Activated CD8-positive, alpha-beta memory T cell treated with anti-CD3 and anti-CD28 coated beads, Interleukin-2, amount 50 U/mL, for 48 hours (primary cell): Measurements from ENCODE around the gene PRKAR2B.

Experiments
- DNase-seq: peaks from one replicate; pipeline ENCODE4 v3.0.0-alpha.2; 2020

Gene PRKAR2B

DNA sequence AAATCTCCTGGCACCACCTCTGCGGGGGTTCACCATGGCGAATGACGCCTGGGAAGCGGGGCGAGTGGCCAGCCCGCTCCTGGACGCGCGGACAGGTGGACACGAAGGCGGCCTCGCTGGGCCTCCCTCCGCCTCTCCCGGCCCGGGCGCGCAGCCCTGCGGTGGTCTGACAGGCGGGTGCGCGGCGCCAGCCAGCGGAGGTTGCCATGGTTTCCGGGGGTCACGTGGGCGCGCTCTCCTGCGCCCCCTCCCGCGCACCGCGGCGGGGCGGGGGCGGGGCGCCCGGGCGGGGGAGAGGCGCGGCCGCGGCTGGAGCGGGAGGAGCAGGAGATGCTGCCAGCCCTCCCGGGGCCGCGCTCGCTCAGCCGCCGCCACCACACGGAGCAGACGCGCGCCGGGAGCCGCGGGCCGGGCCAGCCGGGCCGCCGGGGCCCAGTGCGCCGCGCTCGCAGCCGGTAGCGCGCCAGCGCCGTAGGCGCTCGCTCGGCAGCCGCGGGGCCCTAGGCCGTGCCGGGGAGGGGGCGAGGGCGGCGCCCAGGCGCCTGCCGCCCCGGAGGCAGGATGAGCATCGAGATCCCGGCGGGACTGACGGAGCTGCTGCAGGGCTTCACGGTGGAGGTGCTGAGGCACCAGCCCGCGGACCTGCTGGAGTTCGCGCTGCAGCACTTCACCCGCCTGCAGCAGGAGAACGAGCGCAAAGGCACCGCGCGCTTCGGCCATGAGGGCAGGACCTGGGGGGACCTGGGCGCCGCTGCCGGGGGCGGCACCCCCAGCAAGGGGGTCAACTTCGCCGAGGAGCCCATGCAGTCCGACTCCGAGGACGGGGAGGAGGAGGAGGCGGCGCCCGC is at the start of gene PRKAR2B:
PRKAR2B (plus strand) TSS at position 359 of the 848 bp plus-strand sequence; CDS start at position 562, 203 bp downstream.
- peak; percentile 79 for DNase-seq

DNA sequence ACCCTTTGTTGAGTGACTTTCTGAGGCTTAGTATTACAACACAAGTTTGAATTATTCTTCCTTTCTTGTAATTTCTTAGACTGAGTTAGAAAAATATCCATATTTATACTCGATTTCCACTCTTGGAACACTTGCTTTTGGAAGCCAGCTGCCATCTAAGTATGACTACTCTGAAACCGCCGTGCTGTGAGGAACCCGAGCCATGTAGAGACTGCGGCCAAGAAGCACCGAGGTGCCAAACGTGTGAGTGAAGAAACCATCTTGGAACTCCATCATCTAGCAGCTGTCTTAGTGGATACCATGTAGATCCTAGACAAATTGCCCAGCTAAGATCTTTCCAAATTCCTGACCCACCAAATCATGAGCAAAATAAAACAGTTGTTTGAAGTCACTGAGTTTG is 49.7 kb upstream of the PRKAR2B start:
- no peak for DNase-seq

DNA sequence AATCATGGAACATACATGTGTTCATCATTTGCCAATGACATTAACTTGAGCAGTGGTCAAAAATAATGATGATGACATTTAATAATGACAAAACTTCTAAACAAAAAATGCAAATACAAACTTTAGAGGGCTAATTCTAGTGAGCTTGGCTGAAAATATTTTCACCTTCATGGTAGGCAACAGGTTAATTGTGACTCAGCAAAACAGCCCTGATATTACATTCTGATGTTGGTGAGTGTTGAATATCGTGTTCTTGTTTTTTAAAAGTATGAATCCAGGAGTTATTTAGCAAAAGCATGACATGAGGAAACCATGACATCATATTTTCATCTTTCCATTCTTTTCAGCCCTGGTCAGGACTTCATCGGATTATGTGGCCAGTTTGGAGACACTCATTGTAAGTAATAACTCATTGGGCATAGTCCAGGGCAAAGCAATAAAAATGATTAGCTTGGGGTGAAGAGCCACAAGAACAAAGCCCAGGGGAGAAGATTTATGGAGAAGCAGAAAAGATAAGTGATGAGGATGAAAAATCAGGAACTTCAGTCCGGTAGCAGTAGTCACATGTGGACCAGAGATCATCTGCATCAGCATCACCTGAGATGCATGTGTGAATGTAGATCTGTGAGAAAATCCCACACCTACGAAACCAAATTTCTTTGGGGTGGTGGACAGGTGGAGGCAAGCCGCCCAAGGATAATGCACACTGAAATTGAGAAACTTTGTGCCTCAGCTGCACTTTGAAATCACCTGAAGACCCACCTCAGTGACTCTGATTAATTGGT is 46.8 kb upstream of the PRKAR2B start:
- DNase-seq: no peak

DNA sequence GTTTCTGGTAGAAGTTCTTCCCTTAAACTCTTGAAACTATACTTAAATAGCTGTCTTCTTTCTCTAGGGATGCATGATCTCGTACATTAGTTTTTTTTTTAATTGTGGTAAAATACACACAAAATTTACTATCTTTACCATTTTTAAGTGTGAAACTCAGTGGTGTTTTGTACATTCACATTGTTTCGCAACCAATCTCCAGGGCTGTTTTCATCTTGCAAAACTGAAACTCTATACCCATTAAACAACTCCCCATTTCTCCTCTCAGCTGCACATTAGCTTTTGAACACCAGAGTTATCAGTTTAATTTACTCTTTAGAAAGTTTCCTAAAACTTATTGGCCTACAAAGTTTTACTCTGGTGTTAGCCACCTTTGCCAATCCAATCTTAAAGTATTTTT is 45.5 kb upstream of the PRKAR2B start:
- no peak for DNase-seq

DNA sequence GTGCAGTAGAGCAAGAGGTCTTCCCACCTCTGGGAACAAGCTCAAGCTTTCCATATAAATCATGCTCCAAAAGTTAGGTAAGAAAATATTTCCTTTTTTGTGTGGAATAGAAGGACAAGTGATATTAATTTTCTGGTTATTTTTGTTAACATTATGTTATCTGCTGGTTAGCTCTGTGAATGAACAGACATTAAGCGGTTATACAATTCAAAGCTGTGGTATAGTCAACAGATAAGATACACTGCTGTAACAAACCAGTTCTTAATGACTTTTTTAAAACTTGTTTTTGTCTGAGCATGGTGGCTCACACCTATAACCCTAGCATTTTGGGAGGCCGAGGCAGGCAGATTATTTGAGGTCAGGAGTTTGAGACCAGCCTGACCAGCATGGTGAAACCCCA is 43.0 kb upstream of the PRKAR2B start:
- DNase-seq: no peak

DNA sequence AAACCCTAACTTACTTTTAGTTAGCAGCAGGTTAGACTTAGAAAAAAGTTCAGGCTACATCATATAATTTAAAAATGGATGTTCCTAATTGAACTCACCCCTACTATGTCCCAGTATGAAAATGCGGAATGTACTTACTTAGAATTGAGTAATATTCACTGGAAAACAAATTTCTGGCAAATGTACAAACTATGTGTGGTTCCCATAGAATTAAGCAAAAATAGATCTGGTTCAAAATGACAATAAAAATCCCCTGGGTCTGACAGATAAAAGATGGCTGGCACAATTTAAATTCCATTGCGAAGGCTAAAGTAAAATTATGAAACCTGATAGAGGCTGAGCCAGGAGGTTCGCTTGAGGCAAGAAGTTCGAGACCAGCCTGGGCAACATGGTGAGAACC is 42.4 kb upstream of the PRKAR2B start:
- DNase-seq: no peak

DNA sequence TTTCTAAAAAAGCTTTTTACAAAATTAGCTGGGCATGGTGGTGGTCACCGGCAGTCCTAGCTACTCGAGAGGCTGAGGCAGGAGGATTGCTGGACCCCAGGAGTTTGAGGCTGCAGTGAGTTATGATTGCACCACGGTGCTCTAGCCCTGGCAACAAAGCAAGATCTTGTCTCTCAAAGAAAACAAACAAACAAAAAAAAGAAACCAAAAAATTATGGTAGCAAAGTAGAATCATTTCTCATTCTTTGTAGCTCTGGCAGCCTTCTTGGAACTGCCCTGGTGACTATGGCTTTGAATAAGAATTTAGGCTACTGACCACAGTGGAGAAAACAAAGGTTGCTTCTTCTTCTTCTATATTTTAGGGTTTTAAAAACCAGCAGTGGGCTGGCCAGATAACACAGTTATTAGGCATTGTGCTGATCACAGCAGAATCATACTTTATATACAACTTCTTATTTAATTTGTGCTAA is 41.9 kb upstream of the PRKAR2B start:
- DNase-seq: no peak

DNA sequence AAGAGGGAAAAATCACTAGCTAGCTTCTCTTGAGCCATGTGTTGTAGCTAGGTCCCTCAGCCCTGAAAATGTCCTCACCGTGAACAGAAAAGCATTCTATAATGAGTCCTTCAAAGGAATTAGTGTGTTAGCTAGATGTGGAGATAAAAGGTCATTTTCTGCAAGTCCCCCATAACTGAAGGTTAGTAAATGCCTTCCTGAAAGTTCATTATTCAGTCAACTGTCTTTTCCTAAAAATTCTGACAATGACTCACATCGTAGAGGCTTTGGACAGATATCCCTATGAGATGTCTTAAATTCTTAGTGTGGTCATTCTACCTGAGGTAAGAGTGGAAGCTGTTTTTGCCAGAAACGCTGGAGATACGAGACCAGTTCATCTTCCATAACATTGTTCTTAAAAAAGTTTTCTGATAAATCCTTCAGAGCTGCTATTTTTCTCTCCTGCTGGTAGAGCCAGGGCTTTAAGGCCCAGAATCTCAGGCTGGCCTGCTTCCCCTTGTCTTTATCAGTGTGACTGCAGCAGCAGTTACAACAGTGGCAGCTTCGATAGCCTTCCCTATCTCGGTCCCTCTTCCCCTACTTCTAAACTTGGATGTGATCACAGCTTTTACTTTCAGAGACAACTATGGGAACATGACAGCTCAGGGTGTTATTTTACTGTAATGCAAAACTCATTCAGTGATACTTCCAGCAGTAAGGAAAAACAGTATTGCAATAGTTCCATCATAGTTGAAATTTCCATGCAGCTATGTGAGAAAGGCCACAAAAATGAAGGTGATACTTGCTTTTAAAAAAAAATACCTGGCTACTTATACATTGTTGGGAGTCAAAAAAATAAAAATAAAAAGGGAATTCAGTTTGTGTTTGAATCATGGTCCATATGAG is 37.3 kb upstream of the PRKAR2B start:
- DNase-seq: no peak

DNA sequence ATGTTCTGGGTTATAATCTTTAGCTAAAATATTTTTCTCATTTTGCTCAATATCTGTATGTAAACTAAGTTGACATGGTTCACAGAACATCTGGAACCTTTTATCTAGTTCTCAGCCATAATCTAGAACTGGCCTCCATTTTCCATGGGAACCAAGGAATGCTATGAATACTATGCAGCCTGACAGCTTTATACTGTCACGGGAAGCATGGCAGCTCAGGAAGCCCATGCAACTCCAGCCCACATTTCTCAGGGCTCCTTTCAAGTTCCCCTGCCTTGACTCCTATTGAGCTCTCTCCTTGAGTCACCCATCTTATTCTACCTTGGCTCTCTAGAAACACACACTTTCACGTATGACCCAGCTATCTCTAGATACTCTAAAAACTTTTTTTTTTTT is 36.6 kb upstream of the PRKAR2B start:
- DNase-seq: no peak

DNA sequence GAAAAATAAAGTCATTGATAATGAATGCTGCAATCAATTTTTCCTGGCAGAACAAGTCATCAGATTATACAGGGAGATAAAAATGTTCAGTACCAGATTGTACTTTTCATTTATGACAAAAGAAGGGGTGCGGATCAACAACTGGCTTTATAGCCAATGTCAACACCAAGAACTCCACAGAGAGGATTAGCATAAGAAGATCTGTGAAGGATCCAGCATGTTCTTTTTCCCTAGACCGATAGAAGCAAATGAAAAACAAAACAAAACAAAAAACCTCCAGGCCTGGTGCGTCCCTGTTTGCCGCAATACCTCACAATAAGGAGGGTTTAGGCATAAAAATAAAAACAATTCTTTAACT is 34.7 kb upstream of the PRKAR2B start:
- DNase-seq: no peak

DNA sequence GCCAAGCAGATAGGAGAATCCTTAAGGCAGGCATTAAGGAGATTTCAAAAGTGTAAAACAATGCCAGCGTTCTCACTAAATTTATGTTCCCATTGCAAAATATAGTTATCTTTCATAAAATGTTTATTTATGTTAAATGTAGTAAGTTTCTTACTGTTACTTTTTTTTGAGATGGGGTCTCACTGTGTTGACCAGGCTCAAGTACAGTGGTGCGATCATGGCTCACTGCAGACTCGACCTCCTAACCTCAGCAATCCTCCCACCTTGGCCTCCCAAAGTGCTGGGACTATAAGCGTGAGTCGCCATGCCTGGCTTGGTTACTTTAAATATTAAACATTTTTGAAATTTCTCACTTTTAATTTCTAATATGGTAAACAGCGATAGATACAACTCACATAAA is 31.8 kb upstream of the PRKAR2B start:
- DNase-seq: no peak

DNA sequence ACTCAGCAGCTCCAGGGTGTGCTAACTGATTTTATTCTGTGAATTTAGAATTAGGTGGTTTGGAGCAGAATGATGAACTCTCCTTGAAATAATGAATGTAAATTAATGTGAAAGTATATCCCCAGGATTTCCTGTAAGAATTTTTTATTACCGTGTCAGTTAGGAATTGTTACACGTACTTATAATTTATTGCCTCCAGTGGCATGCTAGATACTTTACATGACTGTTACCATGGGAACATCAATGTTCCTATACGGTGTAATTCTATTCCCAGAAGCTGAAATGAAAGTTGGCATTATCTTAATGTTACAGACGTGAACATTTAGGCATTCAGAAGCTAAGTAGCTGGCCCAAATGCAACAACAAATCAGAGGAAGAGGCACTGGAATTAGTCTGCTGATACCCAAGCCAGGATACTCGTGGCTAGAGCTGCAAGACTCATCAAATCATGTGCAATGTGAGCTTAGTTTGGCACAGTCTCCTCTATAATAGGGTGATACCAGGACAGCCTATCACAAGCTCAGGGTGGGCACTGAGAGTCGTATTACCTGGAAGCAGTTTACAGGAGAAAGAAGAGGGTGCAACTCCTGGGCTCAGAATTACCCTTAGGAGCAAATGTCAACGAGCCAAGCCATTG is 30.0 kb upstream of the PRKAR2B start:
- DNase-seq: no peak

DNA sequence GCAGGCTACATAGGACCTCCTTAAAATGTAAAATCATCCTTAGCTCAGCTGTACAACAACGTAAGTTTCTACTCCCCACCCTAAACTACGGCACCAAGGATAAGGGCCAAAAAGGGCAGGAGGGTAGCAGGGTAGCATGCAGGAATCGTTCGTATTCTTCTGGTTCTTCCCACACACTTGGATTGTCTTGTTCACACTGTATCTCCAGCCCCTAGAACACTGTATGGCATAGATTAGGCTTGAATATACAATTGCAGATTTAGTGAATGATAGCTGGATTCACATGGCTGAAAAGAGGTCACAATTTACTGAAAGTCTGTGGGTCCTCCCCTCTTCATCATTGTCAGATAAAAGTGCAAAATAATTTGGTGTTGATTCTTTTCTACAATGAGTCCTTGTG is 28.2 kb upstream of the PRKAR2B start:
- no peak for DNase-seq

DNA sequence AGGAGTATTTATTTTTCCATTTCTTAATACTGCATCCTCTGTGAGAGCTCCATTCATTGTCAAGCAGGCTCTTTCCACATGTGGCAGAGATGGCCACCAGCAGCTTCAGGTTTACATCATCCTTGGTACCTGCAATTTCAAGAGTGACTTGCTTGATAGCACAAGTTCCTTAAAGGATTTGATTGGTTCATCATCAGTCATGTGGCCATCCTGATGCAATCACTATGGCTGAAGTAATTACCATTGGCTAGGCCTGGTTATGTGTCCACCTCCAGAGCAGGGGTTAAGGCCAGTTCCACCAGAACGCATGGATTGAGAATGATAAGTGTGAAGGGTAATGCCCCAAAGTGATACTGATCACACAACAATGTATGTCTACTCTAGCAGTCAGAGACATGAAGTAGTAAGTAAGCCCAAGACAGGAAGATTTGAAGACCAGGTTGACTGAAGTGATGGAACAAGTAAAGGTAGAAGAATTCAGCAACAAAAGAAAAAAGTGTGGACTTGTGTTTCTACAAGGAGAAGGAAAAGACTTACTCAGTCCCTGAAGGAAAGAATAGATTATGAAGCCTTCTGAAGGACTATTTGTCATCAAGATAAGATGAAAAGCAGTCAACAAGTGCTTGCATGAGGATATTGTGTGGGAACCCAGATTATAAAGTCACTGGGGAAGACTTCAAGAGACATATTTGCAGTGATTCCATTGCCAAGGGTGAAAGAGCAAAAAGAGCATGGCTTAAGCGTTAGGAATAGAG is 26.4 kb upstream of the PRKAR2B start:
- DNase-seq: no peak

DNA sequence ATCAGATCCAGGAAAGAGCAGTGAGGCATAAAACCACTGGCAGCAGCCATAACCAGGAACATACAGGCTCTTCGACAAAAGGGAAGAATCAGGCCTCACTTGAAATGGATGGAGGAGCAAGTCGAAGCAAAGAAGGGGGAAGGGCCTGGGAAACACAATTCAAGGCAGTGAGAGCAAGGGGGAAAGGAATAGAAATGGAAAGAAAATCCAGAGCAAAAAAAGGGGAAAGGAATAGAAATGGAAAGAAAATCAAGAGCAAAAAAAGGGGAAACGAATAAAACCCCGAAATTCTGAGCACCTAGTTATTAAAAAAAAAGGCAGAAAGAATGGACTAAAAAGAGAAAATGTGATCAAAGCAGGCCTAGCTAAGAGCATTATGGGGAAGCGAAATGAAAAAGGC is 24.1 kb upstream of the PRKAR2B start:
- DNase-seq: no peak

DNA sequence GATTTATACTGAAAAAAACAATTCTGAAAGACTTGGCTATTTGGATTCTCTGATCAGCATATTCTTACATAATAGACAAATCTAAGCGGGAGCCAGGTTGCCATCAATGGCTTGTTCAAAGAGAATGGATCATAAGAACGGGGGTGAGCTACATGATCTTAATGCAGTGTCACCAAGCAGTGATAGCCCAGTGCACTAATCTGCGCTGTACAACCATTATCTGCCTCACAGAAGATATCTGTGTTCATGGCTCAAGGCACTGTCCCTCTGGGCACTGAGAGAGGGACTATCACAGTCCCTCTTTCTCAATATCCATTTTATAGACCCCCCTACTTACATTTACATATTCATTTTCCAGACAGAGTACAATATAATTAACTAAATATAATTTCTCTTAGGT is 22.9 kb upstream of the PRKAR2B start:
- no peak for DNase-seq

DNA sequence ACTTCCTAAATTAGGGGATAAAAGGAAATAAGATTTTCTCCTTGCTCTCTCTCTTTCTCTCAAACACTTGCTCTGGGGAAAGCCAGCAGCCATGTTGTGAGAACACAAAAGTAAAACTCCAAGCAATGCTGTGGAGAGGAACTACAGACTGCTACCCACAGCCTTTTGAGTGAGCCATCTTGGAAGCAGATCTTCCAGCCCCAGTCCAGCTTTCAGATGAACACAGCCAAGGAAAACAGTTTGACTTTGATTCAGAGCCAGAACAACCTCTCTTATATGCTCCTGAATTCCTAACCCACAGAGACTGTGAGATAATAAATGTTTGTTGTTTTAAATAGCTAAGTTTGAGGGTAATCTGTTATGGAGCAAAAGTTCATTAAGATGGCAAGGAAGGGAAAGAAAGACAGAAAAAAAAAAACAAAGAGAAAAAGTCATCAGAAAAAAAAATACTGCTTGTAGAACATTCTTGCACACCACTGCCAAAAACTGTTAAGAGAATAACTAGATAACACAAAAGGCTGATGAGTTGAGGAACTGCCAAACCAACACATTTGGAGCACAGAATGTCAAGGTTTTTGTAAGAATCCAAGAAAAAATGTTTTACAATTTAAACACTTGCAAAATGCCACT is 20.9 kb upstream of the PRKAR2B start:
- DNase-seq: no peak

DNA sequence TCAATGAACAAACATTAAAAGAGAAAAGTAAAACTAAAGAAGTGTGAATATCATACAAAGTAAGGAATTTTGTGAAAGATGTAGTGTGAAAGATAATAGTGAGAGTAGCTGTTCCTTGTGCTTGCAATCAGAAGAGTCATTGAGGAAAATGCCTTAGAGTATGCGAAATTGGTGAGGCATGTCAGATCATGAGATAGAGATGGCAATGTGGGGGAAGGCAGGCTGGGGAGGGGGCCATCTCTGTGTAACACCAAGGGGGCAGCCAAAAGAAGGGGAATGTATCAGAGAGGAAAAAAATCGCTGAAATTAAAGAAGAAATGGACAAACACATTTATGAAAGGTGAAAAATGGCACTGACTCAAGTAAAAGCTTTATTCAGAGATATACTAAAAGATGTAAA is 19.6 kb upstream of the PRKAR2B start:
- no peak for DNase-seq

DNA sequence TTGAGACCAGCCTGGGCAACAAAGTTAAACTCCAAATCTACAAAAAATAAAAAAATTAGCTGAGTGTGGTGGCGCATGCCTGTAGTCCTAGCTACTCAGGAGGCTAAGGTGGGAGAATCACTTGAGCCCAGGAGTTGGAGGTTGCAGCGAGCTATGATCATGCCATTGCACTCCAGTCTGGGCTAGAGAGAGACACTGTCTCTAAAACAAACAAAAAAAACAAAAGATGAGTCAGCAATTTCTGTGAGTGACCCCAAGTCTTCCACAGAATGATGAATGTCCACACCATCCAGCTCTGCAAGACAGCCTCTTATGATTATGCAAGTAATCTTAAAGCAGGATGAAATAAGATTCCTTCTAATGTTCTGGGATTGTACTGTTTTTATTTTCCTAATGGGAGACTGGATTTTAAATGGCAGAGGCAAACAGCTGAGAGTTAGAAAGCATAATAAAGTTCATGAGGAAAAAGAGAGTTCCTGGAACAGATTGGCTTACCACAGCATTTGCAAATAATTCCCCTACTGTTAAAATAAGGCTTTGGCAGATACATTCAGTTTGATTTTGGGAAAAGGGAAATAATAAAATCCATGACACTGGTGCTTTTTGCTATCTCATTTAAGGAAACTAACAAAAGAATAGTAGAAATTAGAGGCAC is 18.9 kb upstream of the PRKAR2B start:
- no peak for DNase-seq

DNA sequence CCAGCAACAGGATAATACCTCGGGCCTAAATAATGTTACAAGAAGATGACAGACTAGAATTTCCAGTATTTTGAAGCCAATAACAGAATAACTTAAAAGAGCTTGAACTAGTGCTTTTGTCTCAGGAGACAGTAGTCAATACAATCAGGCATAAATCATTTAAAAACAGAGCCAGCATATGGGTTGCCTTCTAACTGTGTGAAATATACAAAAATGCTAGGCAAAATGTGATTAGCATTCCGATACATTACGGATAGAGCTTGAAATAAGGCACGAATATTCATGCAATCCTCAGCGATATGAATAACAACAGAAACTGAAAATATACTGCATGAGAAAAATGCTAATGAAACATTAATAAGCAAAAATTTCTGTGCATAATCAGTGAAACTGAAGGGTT is 18.3 kb upstream of the PRKAR2B start:
- DNase-seq: no peak

DNA sequence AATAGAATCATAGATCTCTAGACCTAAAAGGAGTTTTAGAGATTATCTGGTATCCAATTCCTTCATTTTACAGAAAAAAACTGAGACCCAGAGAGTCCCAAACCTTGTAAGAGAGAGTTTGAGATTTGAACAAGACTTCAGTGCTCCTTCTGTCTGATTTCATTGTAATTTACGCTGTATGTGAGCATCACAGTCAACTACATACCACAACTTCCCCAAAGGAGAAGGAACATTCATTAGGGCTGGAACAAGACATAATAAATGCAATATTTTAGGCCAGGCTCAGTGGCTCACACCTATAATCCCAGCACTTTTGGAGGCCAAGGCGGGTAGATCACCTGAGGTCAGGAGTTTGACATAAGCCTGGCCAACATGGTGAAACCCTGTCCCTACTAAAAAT is 17.3 kb upstream of the PRKAR2B start:
- DNase-seq: no peak
